Mucosa of stomach (tissue), 1 donor: ENCODE data around the gene SHANK3.
"Not testable (repeated sequence)": the region's sequence is repeated elsewhere in the genome, so short reads cannot be mapped to it uniquely, and the experiment has no call there.

ENCODE experiments used
- H3K27me3 ChIP-seq: one replicate; pipeline ENCODE4 v1.7.0; 2013; ENCODE audit warnings: mild to moderate bottlenecking, low read length; ENCODE audit not compliant: control insufficient read depth, insufficient read depth
- H3K36me3 ChIP-seq: one replicate; pipeline ENCODE4 v1.7.0; 2013; ENCODE audit warnings: low read length; ENCODE audit not compliant: control insufficient read depth, insufficient read depth
- H3K4me1 ChIP-seq: one replicate; pipeline ENCODE4 v1.7.0; 2013; ENCODE audit warnings: mild to moderate bottlenecking, low read length; ENCODE audit not compliant: control insufficient read depth, insufficient read depth
- H3K4me3 ChIP-seq: one replicate; pipeline ENCODE4 v1.7.0; 2013; ENCODE audit warnings: low read length
- H3K9ac ChIP-seq: one replicate; pipeline ENCODE4 v1.7.0; 2013; ENCODE audit warnings: mild to moderate bottlenecking, low read length, moderate library complexity
- H3K9me3 ChIP-seq: one replicate; pipeline ENCODE4 v1.7.0; 2013; ENCODE audit warnings: mild to moderate bottlenecking, low read length, moderate library complexity; ENCODE audit not compliant: control insufficient read depth
- donor health status: Pancreatic carcinoma.

SHANK3 gene

GRCh38 chr22:50659711-50660110 lies 12.9 kb upstream of the SHANK3 start:
- H3K4me3 ChIP-seq, H3K4me1 ChIP-seq, H3K27me3 ChIP-seq, H3K9ac ChIP-seq, H3K9me3 ChIP-seq, H3K36me3 ChIP-seq: not testable (repeated sequence)

- no peak overlapping the region for H3K9ac ChIP-seq
- peaks cover 6% of the 10 kb centered on the region for H3K4me1 ChIP-seq
- H3K4me3 ChIP-seq = no peak overlapping the region
- no peaks in the 10 kb centered on the region for H3K36me3 ChIP-seq
- no peaks in the 10 kb centered on the region for H3K9me3 ChIP-seq
- no peaks in the 10 kb centered on the region for H3K27me3 ChIP-seq
Measured at GRCh38 chr22:50660306-50660705, 12.3 kb upstream of the SHANK3 start.

- no peaks in the 10 kb centered on the region for H3K36me3 ChIP-seq
- no peak overlapping the region for H3K4me3 ChIP-seq
- no peaks in the 10 kb centered on the region for H3K4me1 ChIP-seq
- no peaks in the 10 kb centered on the region for H3K9me3 ChIP-seq
- H3K27me3 ChIP-seq = no peaks in the 10 kb centered on the region
- H3K9ac ChIP-seq = no peak overlapping the region
Measured at GRCh38 chr22:50665212-50665611, 7.4 kb upstream of the SHANK3 start.

GRCh38 chr22:50665738-50666137 lies 6.9 kb upstream of the SHANK3 start:
- H3K36me3 ChIP-seq = no peaks in the 10 kb centered on the region
- peaks cover 4% of the 10 kb centered on the region for H3K27me3 ChIP-seq
- H3K4me3 ChIP-seq = no peak overlapping the region
- H3K9me3 ChIP-seq = no peaks in the 10 kb centered on the region
- no peak overlapping the region for H3K9ac ChIP-seq
- H3K4me1 ChIP-seq = no peaks in the 10 kb centered on the region

GRCh38 chr22:50670513-50670912 lies 2.1 kb upstream of the SHANK3 start:
- Histone ChIP-seq H3K27me3 (peaks cover 37% of the 10 kb centered on the region), H3K4me1 (no peaks in the 10 kb centered on the region), H3K36me3 (no peaks in the 10 kb centered on the region), H3K4me3 (no peak overlapping the region), H3K9ac (no peak overlapping the region), H3K9me3 (no peaks in the 10 kb centered on the region)

DNA sequence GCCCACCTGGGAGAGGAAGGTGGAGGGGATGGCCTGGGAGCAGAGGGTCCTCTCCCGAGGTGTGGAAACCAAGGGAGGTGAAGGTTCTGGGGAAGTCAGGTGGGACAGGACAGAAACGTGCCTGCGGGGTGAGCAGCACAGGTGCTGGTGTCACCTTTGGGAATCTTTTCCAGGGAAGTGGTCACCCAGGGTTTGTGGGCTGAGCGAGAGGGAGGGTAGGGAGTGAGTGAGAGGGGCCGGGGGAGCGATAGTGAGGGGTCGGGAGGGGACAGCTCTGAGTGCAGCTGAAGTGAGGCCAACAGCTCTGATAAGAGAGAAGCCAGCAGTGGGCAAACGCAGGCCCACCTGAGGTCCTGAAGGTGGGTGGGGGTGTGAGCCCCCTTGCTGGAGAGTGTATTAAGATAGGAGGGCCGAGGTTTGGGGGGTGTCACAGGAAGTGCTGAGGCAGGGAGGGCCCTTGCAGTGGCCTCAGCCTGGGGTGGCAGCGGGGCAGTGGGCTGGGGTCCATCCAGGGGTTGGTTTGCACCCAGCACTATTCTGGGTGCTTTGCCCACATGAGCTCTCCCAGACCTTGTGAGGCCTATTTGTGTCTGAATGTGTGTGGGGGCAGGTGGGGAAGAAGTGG lies 1.6 kb upstream of the SHANK3 start:
- no peaks in the 10 kb centered on the region for H3K36me3 ChIP-seq
- H3K9ac ChIP-seq = no peak overlapping the region
- no peaks in the 10 kb centered on the region for H3K4me1 ChIP-seq
- H3K4me3 ChIP-seq = no peak overlapping the region
- H3K27me3 ChIP-seq = peaks cover 41% of the 10 kb centered on the region
- H3K9me3 ChIP-seq = no peaks in the 10 kb centered on the region

- H3K9me3 ChIP-seq = no peaks in the 10 kb centered on the region
- H3K4me3 ChIP-seq = no peak overlapping the region
- peaks cover 45% of the 10 kb centered on the region for H3K27me3 ChIP-seq
- H3K4me1 ChIP-seq = no peaks in the 10 kb centered on the region
- no peak overlapping the region for H3K9ac ChIP-seq
- H3K36me3 ChIP-seq = no peaks in the 10 kb centered on the region
Measured at GRCh38 chr22:50671641-50672040, 982 bp upstream of the SHANK3 start.

DNA sequence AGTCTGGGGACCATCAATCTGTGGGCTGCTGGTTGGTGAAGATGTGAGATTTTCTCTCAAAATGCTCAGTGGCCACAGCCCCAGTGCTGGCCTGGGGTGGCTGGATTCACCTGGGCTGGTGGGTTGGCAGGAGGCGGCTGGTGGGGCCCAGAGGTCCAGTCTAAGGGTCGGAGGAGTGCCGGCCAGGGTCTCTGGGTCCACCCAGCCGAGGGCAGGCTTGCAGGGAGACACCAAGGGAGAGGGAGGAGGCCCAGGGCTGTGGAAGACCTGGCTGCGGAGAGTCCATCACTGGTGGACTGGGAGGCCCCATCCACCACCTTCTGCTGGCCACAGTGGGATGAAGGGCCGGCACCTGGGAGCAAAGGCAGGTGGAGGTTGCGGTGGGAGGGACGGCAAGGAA lies 582 bp upstream of the SHANK3 start:
- no peak overlapping the region for H3K4me3 ChIP-seq
- H3K4me1 ChIP-seq = no peaks in the 10 kb centered on the region
- no peak overlapping the region for H3K9ac ChIP-seq
- H3K36me3 ChIP-seq = no peaks in the 10 kb centered on the region
- H3K9me3 ChIP-seq = no peaks in the 10 kb centered on the region
- H3K27me3 ChIP-seq = peaks cover 46% of the 10 kb centered on the region

DNA sequence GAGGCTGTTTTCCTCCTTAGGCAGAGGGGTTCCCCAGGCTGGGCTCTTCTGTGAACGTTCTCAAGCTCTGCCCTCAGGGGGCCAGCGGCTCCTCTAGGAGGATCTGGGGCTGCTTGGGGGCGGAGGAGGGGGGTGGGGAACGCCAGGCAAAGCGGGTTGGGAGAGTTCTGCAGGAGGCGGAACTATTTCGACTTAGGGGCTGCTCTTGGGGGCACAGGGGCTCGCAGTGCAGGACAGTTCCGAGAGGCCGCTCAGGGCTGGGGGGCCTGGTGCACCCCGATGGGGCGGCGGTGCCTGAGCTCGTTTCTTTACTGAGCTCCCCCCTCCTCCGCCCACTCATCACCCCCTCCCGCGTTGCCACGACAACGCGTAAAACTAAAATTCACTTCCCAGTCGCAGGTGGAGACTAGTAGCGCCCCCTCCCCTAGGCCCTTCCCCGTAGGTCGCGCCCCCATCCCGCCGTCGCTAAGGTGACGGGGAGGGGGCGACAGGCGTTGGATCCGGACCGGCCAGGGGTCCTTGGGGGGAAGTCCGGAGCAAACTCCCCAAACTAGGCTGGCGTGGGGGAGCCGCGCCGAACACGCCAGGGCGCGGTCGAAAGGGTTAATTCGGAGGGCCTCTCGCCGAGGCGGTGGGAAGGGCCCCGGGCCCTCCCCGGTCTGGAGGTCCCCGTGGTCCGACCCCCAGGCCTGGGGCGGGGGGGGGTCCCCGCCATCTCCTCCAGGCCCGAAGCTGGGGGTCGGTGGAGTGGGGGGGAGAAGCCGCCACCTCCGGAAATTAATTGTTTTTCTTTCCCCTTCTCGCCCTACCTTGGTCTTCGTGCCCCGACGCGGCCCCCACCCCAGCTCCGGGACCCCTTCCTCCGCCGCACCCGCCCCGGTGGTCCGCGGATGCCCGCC lies 857 bp downstream of the SHANK3 start:
- peaks cover 46% of the 10 kb centered on the region for H3K27me3 ChIP-seq

DNA sequence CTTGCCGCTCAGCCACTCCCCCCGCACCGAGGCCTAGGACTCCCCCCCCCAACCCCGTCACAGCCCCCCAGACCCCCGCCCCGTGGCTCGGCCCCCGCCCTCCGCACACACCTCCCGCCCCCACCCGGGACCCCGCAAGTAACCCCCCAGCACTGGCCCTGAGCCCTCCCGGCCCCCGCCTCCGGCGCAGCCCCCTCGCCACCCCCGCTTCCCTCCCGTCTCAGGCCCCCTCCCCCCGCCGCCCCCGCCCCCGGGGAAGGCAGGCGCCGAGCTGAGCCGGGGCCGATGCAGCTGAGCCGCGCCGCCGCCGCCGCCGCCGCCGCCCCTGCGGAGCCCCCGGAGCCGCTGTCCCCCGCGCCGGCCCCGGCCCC lies 1.5 kb downstream of the SHANK3 start:
- H3K9ac ChIP-seq = no peak overlapping the region
- H3K4me1 ChIP-seq = no peaks in the 10 kb centered on the region
- no peak overlapping the region for H3K4me3 ChIP-seq
- H3K9me3 ChIP-seq = no peaks in the 10 kb centered on the region
- no peaks in the 10 kb centered on the region for H3K36me3 ChIP-seq
- peaks cover 46% of the 10 kb centered on the region for H3K27me3 ChIP-seq

More for the DNA sequence above, 857 bp downstream of the SHANK3 start:
- H3K4me1 ChIP-seq = no peaks in the 10 kb centered on the region
- H3K9me3 ChIP-seq = no peaks in the 10 kb centered on the region
- no peak overlapping the region for H3K9ac ChIP-seq
- no peaks in the 10 kb centered on the region for H3K36me3 ChIP-seq
- H3K4me3 ChIP-seq = no peak overlapping the region

GRCh38 chr22:50674606-50675552 lies 2.3 kb downstream of the SHANK3 start:
- H3K27me3 ChIP-seq = peaks cover 46% of the 10 kb centered on the region
- no peaks in the 10 kb centered on the region for H3K4me1 ChIP-seq
- H3K9me3 ChIP-seq = no peaks in the 10 kb centered on the region
- H3K36me3 ChIP-seq = no peaks in the 10 kb centered on the region
- no peak overlapping the region for H3K9ac ChIP-seq
- H3K4me3 ChIP-seq = no peak overlapping the region
